ENCODE results near the gene CD44. TPM values are rescaled to one million over a fixed set of nuclear protein-coding genes. Genes with fewer than 3 reads are reported as not detected.

The CD44 gene
- total RNA-seq, 2 donors from 2014 or later, result 166 to 203 TPM

DNA sequence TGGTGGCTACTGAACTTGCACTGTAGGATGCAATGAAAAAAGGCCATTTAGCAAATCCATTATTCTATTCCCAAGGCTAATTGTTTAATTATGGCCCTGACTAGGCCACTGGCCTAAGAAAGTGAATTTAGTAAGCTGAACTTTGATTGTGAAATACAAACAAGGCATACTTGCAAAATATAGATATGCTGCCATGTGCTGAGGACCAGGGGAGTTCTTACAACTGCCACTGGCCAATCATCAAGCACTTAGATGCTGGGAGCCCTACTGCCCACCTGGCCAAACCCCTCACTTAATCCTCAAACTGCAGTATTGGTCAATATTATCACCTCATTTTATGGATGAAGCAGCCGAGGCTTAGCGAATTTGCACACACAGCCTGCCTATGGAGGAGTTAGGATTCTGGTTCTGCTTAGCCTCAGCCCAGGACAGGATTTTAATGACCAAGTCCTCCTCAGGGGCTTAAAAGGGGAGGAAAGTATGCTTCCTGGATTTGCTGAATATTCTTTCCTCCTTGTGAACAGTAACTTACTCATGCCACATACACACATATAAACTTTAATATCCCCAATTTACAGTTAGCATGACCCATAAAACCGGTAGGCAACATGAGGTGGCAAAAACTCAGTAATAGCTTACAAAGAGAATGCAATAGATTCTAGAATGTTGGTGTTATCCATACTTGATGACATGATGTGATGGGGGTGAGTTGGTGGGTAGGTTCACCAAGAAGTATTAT is 39.3 kb downstream of the CD44 start:
- no peak for DNase-seq (ENCODE audit: low spot score)
- Histone ChIP-seq H3K36me3 (no peaks in the 10 kb centered on the region), H3K4me3 (no peak overlapping the region), H3K9me3 (no peaks in the 10 kb centered on the region), H3K4me1 (replicated peaks) (peaks cover 9% of the 10 kb centered on the region), H3K27me3 (replicated peaks; ENCODE audit: insufficient read depth) (no peaks in the 10 kb centered on the region), H3K27ac (no peak overlapping the region)
- WGBS, result 91% methylated on average over 3 of the region's 3 CpGs
- intact Hi-C loops (cut with DNase I), result no loop called here
- TF ChIP-seq, protein P1, sequence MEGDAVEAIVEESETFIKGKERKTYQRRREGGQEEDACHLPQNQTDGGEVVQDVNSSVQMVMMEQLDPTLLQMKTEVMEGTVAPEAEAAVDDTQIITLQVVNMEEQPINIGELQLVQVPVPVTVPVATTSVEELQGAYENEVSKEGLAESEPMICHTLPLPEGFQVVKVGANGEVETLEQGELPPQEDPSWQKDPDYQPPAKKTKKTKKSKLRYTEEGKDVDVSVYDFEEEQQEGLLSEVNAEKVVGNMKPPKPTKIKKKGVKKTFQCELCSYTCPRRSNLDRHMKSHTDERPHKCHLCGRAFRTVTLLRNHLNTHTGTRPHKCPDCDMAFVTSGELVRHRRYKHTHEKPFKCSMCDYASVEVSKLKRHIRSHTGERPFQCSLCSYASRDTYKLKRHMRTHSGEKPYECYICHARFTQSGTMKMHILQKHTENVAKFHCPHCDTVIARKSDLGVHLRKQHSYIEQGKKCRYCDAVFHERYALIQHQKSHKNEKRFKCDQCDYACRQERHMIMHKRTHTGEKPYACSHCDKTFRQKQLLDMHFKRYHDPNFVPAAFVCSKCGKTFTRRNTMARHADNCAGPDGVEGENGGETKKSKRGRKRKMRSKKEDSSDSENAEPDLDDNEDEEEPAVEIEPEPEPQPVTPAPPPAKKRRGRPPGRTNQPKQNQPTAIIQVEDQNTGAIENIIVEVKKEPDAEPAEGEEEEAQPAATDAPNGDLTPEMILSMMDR (IDR thresholded peaks at IDR 0.05), result no peak
- TF ChIP-seq POLR2AphosphoS5 (IDR thresholded peaks at IDR 0.05) (no peak), POLR2A (IDR thresholded peaks at IDR 0.05) (no peak)

- H3K27me3 ChIP-seq (replicated peaks; ENCODE audit: insufficient read depth), result no peaks in the 10 kb centered on the region
- H3K9me3 ChIP-seq, result no peaks in the 10 kb centered on the region
- intact Hi-C loops (cut with DNase I), result no loop called here
- peaks cover 9% of the 10 kb centered on the region for H3K4me1 ChIP-seq (replicated peaks)
- no peak for DNase-seq (ENCODE audit: low spot score)
- H3K36me3 ChIP-seq, result no peaks in the 10 kb centered on the region
- WGBS, result 70% methylated on average over 2 of the region's 2 CpGs
- TF ChIP-seq POLR2AphosphoS5 (IDR thresholded peaks at IDR 0.05) (no peak), POLR2A (IDR thresholded peaks at IDR 0.05) (no peak)
- TF ChIP-seq, protein P1 (IDR thresholded peaks at IDR 0.05), result no peak
- H3K27ac ChIP-seq, result no peak overlapping the region
- H3K4me3 ChIP-seq, result no peak overlapping the region
Measured at GRCh38 chr11:35178873-35179272, 39.9 kb downstream of the CD44 start.

DNA sequence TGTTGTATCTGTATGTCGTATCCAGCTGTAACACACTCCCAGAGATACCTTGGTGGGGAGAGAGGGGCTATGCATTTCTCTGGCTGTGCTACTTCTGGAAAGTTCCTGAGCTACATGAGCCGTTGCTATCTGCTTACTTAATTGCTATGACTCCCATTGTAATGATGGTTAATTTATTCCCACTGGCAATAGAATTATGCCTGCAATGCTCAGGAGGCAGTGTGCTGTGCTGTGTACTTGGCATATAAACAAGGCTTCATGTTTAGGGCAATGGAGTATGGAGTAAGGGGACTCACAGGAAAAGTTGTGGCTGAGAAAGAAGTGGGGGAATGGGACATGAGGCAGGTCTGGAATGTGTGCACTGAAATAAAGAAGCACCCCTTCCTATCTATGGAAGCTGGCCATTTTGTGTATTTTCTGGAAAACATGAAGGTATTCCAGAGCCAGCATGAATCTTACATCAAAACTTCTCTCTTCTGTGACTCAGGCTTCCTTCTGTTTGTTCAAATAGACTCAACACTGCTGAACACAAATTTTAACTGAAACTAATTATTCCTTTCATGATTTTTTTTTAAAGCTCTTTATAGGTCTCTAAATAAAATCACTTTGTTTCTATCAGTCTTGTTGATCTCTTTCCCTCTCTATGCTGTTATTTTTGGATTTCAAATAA is 40.6 kb downstream of the CD44 start:
- no peak overlapping the region for H3K4me3 ChIP-seq
- no peaks in the 10 kb centered on the region for H3K36me3 ChIP-seq
- peaks cover 9% of the 10 kb centered on the region for H3K4me1 ChIP-seq (replicated peaks)
- no peak for DNase-seq (ENCODE audit: low spot score)
- intact Hi-C loops (cut with DNase I), result no loop called here
- no peak for TF ChIP-seq POLR2A (IDR thresholded peaks at IDR 0.05)
- TF ChIP-seq, protein P1 (IDR thresholded peaks at IDR 0.05), result no peak
- no peak for TF ChIP-seq POLR2AphosphoS5 (IDR thresholded peaks at IDR 0.05)
- peak overlapping the region; percentile 4 to 30 for H3K27ac ChIP-seq
- H3K9me3 ChIP-seq, result no peaks in the 10 kb centered on the region
- no peaks in the 10 kb centered on the region for H3K27me3 ChIP-seq (replicated peaks; ENCODE audit: insufficient read depth)
- WGBS, result 63% methylated on average over 2 of the region's 2 CpGs

- Histone ChIP-seq H3K4me1 (replicated peaks) (peaks cover 9% of the 10 kb centered on the region), H3K9me3 (no peaks in the 10 kb centered on the region), H3K4me3 (no peak overlapping the region), H3K36me3 (no peaks in the 10 kb centered on the region), H3K27ac (peak overlapping the region; percentile 28 to 30), H3K27me3 (replicated peaks; ENCODE audit: insufficient read depth) (no peaks in the 10 kb centered on the region)
- 35% methylated on average over 5 of the region's 5 CpGs for WGBS
- intact Hi-C loops (cut with DNase I), result no loop called here
- DNase-seq (ENCODE audit: low spot score), result no peak
- no peak for TF ChIP-seq POLR2AphosphoS5 (IDR thresholded peaks at IDR 0.05)
- no peak for TF ChIP-seq POLR2A (IDR thresholded peaks at IDR 0.05)
- TF ChIP-seq, protein P1 (IDR thresholded peaks at IDR 0.05), result no peak
Measured at GRCh38 chr11:35180317-35181233, 41.6 kb downstream of the CD44 start.
